Mucosa of gallbladder (tissue), 1 donor: ENCODE data around the gene IL10RB. TPM values are rescaled to one million over a fixed set of nuclear protein-coding genes. Genes with fewer than 3 reads are reported as not detected.
A peak's percentile ranks its signal among the peaks of the same experiment; 100 is the strongest.
"Not testable (repeated sequence)": the region's sequence is repeated elsewhere in the genome, so short reads cannot be mapped to it uniquely, and the experiment has no call there.

Experiments used
- DNase-seq: peaks from one replicate; pipeline ENCODE4 v3.0.0-alpha.2; 2020; ENCODE audit warnings: low spot score
- total RNA-seq: library from RNA; stranded (reverse); gene quantifications from one replicate; pipeline ENCODE4 v1.2.1, GENCODE V29; 2021
- donor health status: DM: no; HTN: no; CAD: no.

Gene IL10RB
- 31.2 TPM for total RNA-seq

GRCh38 chr21:33266050-33266788, at the start of gene IL10RB:
TSS of gene IL10RB (plus strand) at chr21:33266367. CDS start at chr21:33266466, 99 bp downstream.
- peak; percentile 70 for DNase-seq

DNA sequence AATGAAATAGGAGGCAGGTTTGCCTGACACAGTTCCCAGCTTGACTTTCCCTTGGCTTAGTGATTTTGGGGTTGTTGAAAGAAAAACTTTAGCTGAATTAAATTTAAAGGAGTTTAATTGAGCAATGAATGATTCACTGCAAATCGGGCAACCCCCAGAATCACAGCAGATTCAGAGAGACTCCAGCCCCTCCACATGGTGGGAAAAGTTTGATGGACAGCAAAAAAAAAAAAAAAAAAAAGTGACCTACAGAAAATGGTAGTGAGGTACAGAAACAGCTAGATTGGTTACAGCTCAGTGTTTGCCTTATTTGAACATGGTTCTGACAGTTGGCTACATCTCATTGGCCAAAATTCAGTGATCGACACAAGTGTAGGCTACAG, 49.0 kb upstream of the IL10RB start:
- no peak for DNase-seq

GRCh38 chr21:33219300-33219699, 46.9 kb upstream of the IL10RB start:
- no peak for DNase-seq

DNA sequence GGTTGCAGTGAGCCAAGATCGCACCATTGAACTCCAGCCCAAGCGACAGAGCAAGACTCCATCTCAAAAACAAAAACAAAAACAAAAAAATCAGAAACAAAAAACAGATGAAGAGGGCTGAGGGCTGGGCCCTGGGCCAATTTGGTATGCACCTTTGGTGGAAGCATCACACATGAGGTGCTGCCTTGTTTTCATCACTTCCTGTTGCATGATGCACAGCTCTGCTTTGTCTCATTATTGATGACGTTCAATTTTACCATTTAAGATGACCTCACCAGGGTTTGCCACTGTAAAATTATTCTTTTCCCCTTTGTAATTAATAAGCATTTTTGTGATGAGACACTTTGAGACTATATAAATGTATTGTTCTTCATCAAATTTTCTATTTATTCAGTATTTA, 46.2 kb upstream of the IL10RB start:
- DNase-seq: no peak

DNA sequence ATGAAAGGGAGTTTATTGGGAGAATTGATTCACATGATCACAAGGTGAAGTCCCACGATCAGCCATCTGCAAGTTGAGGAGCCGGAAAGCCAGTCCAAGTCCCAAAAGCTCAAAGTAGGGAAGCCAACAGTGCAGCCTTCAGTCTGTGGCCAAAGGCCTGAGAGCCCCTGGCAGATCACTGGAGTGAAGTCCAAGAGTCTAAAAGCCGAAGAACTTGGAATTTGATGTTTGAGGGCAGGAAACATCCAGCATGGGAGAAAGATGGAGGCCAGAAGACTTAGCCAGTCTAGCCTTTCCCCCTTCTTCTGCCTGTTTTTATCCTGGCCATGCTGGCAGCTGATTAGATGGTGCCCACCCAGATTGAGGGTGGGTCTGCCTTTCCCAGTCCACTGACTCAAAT, 40.8 kb upstream of the IL10RB start:
- not testable (repeated sequence) for DNase-seq

GRCh38 chr21:33228455-33228854, 37.7 kb upstream of the IL10RB start:
- no peak for DNase-seq

GRCh38 chr21:33229099-33229783, 36.9 kb upstream of the IL10RB start:
- no peak for DNase-seq

DNA sequence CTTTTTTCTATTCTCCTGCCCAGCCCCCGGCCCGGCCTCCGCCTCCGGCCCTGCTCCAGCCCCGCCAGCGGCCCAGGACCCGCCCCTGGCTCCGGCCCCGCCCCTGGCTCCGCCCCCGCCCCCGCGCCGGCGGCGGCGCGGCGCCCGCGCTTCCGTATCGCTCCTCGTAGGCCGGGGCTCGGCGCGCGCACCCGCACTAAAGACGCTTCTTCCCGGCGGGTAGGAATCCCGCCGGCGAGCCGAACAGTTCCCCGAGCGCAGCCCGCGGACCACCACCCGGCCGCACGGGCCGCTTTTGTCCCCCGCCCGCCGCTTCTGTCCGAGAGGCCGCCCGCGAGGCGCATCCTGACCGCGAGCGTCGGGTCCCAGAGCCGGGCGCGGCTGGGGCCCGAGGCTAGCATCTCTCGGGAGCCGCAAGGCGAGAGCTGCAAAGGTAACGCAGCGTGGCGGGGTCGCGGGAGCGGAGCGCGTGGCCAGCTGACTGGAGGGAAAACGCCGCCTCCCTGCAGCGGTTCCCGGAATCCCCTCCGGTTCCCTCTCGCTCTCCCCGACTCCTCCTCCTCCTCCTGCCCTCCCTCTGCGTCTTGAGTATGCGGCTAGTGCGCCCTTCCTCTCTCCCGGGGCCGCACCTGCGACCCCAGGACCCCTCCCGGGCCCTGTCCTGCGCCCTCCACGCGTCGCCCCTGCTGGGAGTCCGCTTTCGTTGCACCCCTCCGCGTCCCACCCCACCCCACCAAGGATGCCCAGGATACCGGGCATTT, 36.2 kb upstream of the IL10RB start, which contains the start of gene IFNAR2:
IFNAR2 (plus strand) TSS at position 155 of the 761 bp plus-strand sequence. CDS start 11,985 bp downstream, outside the sequence.
- peak; percentile 76 for DNase-seq

DNA sequence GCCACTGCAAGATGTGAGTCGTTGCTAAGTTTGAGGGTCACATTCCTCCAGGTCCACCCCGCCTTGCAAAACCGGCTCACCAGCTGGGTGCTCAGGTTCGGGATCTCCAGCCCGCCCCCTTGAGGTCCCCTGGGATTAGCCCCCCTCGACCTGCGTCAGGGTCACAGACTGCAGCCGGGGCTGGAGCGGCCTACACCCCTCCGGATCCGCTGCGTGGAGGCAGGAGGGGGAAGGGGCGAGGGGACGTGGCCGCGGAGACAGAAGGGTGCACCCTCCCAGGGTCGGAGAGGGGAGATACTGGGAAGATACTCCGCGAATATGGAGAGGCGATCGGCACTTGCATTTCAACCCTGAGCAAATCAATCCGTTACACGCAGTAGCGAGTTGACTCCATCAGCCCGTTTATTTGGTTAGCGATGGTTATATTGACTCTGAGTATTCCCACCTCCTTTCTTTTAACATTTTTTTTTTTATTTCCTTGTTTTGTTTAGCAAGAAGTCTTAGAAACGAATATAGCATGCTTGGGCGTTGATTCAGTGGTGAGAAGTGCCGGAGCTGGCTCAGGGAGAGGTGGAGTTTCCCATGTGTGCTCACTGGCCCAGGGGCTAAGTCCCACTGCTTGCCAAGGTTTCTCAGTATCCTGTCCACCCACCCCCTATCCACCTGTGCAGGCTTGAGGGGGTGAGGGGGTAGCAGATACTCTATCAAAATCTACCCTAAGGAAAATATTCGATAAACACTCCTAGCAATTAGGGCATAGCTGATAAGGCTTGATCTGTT, 35.4 kb upstream of the IL10RB start:
- DNase-seq: no peak

DNA sequence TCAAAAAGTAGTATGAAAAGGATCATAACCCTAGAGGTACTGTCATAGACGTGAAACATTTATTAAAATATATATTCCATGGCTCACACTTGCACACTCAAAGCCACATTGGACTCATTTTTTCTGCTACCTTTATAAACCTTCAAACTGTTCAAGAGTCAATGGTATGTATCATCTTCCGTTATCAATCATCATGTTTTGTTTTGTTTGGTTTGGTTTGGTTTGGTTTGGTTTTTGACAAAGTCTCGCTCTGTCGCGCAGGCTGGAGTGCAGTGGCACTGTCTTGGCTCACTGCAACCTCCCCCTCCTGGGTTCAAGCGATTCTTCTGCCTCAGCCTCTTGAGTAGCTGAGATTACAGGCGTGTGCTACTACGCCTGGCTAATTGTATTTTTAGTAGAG, 34.6 kb upstream of the IL10RB start:
- DNase-seq: no peak

GRCh38 chr21:33232291-33233034, 33.7 kb upstream of the IL10RB start:
- no peak for DNase-seq

DNA sequence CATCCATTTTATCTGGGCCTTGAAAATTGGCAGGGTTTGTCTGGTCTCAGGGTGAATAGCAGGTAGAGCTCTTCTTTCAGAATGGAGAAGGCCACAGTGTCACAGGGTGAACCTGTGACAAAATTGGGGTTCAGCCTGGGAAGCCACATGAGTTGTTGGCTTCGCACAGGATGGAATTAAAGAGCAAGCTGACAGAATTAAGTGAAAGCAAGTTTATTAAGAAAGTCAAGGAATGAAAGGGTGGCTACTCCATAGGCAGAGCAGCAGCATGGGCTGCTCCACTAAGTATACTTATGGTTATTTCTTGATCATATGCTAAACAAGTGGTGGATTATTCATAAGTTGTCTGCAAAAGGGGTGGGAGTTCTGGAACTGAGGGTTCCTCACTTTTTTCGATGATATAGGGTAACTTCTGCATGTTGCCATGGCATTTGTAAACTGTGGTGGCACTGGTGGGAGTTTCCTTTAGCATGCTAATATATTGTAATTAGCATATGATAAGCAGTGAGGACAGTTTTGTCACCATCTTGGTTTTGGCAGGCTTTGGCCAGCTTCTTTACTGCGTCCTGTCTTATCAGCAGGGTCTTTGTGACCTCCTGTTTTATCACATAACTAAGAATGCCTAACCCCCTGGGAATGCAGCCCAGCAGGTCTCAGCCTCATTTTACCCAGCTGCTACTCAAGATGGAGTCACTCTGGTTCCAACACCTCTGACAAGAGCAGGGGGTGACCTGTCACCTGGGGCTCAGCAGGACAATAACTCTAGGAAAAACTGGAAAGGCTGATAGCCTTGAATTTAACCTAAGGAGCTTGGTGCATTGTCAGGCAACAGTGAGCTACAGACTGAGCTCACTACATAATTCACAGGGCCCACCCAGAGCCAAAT, 31.3 kb upstream of the IL10RB start:
- no peak for DNase-seq

GRCh38 chr21:33236013-33236686, 30.0 kb upstream of the IL10RB start:
- no peak for DNase-seq

GRCh38 chr21:33236766-33237165, 29.4 kb upstream of the IL10RB start:
- no peak for DNase-seq

GRCh38 chr21:33237486-33237885, 28.7 kb upstream of the IL10RB start:
- no peak for DNase-seq

- DNase-seq: no peak
Observed at GRCh38 chr21:33238146-33238545, 28.0 kb upstream of the IL10RB start.

GRCh38 chr21:33238565-33239255, 27.5 kb upstream of the IL10RB start:
- DNase-seq: no peak

DNA sequence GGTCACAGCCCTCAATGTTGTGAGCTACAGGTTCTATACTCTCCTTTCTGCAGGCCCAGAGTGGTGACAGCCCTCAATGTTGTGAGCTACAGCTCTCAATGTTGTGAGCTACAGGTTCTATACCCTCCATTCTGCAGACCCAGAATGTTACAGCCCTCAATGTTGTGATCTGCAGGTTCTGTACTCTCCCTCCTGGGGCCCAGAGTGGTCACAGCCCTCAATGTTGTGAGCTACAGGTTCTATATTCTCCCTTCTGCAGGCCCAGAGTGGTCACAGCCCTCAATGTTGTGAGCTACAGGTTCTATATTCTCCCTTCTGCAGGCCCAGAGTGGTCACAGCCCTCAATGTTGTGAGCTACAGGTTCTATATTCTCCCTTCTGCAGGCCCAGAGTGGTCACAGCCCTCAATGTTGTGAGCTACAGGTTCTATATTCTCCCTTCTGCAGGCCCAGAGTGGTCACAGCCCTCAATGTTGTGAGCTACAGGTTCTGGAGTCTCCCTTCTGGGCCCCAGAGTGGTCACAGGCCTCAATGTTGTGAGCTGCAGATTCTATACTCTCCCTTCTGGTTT, 26.5 kb upstream of the IL10RB start:
- DNase-seq: not testable (repeated sequence)
